Measurements from ENCODE around the gene DNAJB8. TPM values are rescaled to one million over a fixed set of nuclear protein-coding genes. Genes with fewer than 3 reads are reported as not detected.

The DNAJB8 gene
- total and polyA plus RNA-seq, 4 donors = not detected

- H3K4me1 ChIP-seq (ENCODE audit: control insufficient read depth in 4 of 4, insufficient read depth in 4 of 4, low read length in 3 of 4) = no peaks in the 10 kb centered on the region
- H3K27ac ChIP-seq (ENCODE audit: low read depth in 1 of 2, low read length in 2 of 2) = no peak overlapping the region
- no peak overlapping the region for H3K4me3 ChIP-seq (ENCODE audit: low read depth in 1 of 3, low read length in 3 of 3)
- TF ChIP-seq SP1 (IDR thresholded peaks at IDR 0.05) = no peak
- no peak for TF ChIP-seq NR2F2 (IDR thresholded peaks at IDR 0.05)
- TF ChIP-seq FOXA2 (IDR thresholded peaks at IDR 0.05) = no peak
- TF ChIP-seq YY1 (IDR thresholded peaks at IDR 0.05) = no peak
- TF ChIP-seq ATF3 (IDR thresholded peaks at IDR 0.05) = no peak
- no peak for TF ChIP-seq MAX (IDR thresholded peaks at IDR 0.05)
- TF ChIP-seq REST (IDR thresholded peaks at IDR 0.05) = no peak
- no peak for TF ChIP-seq FOXA1 (IDR thresholded peaks at IDR 0.05)
- TF ChIP-seq HNF4G (IDR thresholded peaks at IDR 0.05) = no peak
- TF ChIP-seq ZBTB33 (IDR thresholded peaks at IDR 0.05) = no peak
- TF ChIP-seq EGR1 (IDR thresholded peaks at IDR 0.05; ENCODE audit: low read depth in 2 of 2) = no peak
- TF ChIP-seq GABPA (IDR thresholded peaks at IDR 0.05 in 1 of 2, conservative IDR thresholded peaks at IDR 0.05 in 1 of 2) = no peak
- no peak for TF ChIP-seq TAF1 (conservative IDR thresholded peaks at IDR 0.05)
- no peak for TF ChIP-seq RXRA (IDR thresholded peaks at IDR 0.05)
- peaks cover 0 to 3% (median 0%) of the 10 kb centered on the region in 4 donors for H3K27me3 ChIP-seq (ENCODE audit: control insufficient read depth in 4 of 4, insufficient read depth in 4 of 4, low read length in 3 of 4)
- H3K9ac ChIP-seq (ENCODE audit: low read depth in 1 of 2, low read length in 2 of 2) = no peak overlapping the region
- H3K36me3 ChIP-seq (ENCODE audit: control insufficient read depth in 4 of 4, insufficient read depth in 3 of 4, low read depth in 1 of 4, low read length in 3 of 4) = no peaks in the 10 kb centered on the region
- DNase-seq (ENCODE audit: low spot score) = no peak
- 79% methylated on average over 17 of the region's 17 CpGs for WGBS
- peaks cover 0 to 3% (median 0%) of the 10 kb centered on the region in 4 donors for H3K9me3 ChIP-seq (ENCODE audit: control insufficient read depth in 4 of 4, low read length in 3 of 4)
Measured at GRCh38 chr3:128468285-128468790, 1.6 kb upstream of the DNAJB8 start.

GRCh38 chr3:128464702-128465101 lies 2.0 kb downstream of the DNAJB8 start:
- Histone ChIP-seq H3K27me3 (ENCODE audit: control insufficient read depth in 4 of 4, insufficient read depth in 4 of 4, low read length in 3 of 4) (no peaks in the 10 kb centered on the region), H3K9ac (ENCODE audit: low read depth in 1 of 2, low read length in 2 of 2) (no peak overlapping the region), H3K36me3 (ENCODE audit: control insufficient read depth in 4 of 4, insufficient read depth in 3 of 4, low read depth in 1 of 4, low read length in 3 of 4) (no peaks in the 10 kb centered on the region), H3K27ac (ENCODE audit: low read depth in 1 of 2, low read length in 2 of 2) (no peak overlapping the region), H3K4me3 (ENCODE audit: low read depth in 1 of 3, low read length in 3 of 3) (no peak overlapping the region), H3K4me1 (ENCODE audit: control insufficient read depth in 4 of 4, insufficient read depth in 4 of 4, low read length in 3 of 4) (no peaks in the 10 kb centered on the region), H3K9me3 (ENCODE audit: control insufficient read depth in 4 of 4, low read length in 3 of 4) (no peaks in the 10 kb centered on the region)
- TF ChIP-seq GABPA (IDR thresholded peaks at IDR 0.05 in 1 of 2, conservative IDR thresholded peaks at IDR 0.05 in 1 of 2) = no peak
- no peak for TF ChIP-seq FOXA1 (IDR thresholded peaks at IDR 0.05)
- no peak for TF ChIP-seq SP1 (IDR thresholded peaks at IDR 0.05)
- TF ChIP-seq ZBTB33 (IDR thresholded peaks at IDR 0.05) = no peak
- no peak for TF ChIP-seq NR2F2 (IDR thresholded peaks at IDR 0.05)
- TF ChIP-seq HNF4A (conservative IDR thresholded peaks at IDR 0.05) = no peak
- TF ChIP-seq REST (IDR thresholded peaks at IDR 0.05) = no peak
- no peak for TF ChIP-seq HNF4G (IDR thresholded peaks at IDR 0.05)
- TF ChIP-seq RAD21 (IDR thresholded peaks at IDR 0.05) = no peak
- TF ChIP-seq FOXA2 (IDR thresholded peaks at IDR 0.05) = no peak
- no peak for TF ChIP-seq RXRA (IDR thresholded peaks at IDR 0.05)
- TF ChIP-seq EGR1 (IDR thresholded peaks at IDR 0.05; ENCODE audit: low read depth in 2 of 2) = no peak
- no peak for TF ChIP-seq YY1 (IDR thresholded peaks at IDR 0.05)
- TF ChIP-seq CTCF (IDR thresholded peaks at IDR 0.05; ENCODE audit: low read depth, low read length, missing input control) = no peak
- no peak for TF ChIP-seq TAF1 (conservative IDR thresholded peaks at IDR 0.05)
- WGBS = 32% methylated on average over 1 of the region's 1 CpG
- no peak for DNase-seq (ENCODE audit: low spot score)
